Left cardiac atrium (tissue), 2 donors: ENCODE data around the gene MVD. TPM values are rescaled to one million over a fixed set of nuclear protein-coding genes. Genes with fewer than 3 reads are reported as not detected.

Experiments
- total RNA-seq, 2 donors: library from RNA; stranded (reverse); fragmentation: NEBNext Ultra II Directional; extraction: Animal tissue kit (Norgen Biotek cat#: 25700); gene quantifications; one replicate each; pipeline ENCODE4 v1.2.1, GENCODE V29; 2021
- donor health status: DM: no; HTN: yes; CAD: no; lungs with severe emphysema.
- donor health status: DM: yes; HTN: yes; CAD: no.

The MVD gene
- total RNA-seq, 2 donors from 2014 or later: 31.3 to 32.9 TPM

Other genes with a start within 250 kb of the MVD start
- gene ZFPM1, start 209.8 kb downstream of the MVD start, total RNA-seq: 10 to 100 TPM in 1 of 2 donors, 1 to 10 TPM in 1; 7.0 to 11.5 TPM
- 10 to 100 TPM; 23.1 to 25.3 TPM for gene ZC3H18, start 92.7 kb downstream of the MVD start, total RNA-seq
- gene IL17C, start 24.5 kb downstream of the MVD start, total RNA-seq: not detected
- gene CYBA, start 12.0 kb downstream of the MVD start, total RNA-seq: 100 to 1,000 TPM in 1 of 2 donors, 10 to 100 TPM in 1; 58.9 to 131 TPM
- 1 to 10 TPM in 1 of 2 donors, under 1 TPM in 1; 0.55 to 2.7 TPM for gene SNAI3, start 23.4 kb upstream of the MVD start, total RNA-seq
- gene RNF166, start 43.3 kb upstream of the MVD start, total RNA-seq: 10 to 100 TPM; 18.3 to 20.1 TPM
- 10 to 100 TPM; 12.8 to 18.4 TPM for gene CTU2, start 43.4 kb upstream of the MVD start, total RNA-seq
- gene PIEZO1, start 122.1 kb upstream of the MVD start, total RNA-seq: 10 to 100 TPM; 50.6 to 63.6 TPM
- 1 to 10 TPM; 1.0 to 2.3 TPM for gene CDT1, start 140.7 kb upstream of the MVD start, total RNA-seq
- 10 to 100 TPM; 63.8 to 64.2 TPM for gene APRT, start 148.8 kb upstream of the MVD start, total RNA-seq
- gene GALNS, start 193.9 kb upstream of the MVD start, total RNA-seq: 10 to 100 TPM; 17.1 to 19.0 TPM
- 10 to 100 TPM; 46.0 to 54.3 TPM for gene TRAPPC2L, start 194.0 kb upstream of the MVD start, total RNA-seq
- not detected for gene PABPN1L, start 203.6 kb upstream of the MVD start, total RNA-seq